Lung (tissue), 12 donors: ENCODE measurements around the gene BCL2. TPM values are rescaled to one million over a fixed set of nuclear protein-coding genes. Genes with fewer than 3 reads are reported as not detected.

ENCODE experiments used
- ATAC-seq: fragments of 200-7000 bp; cut with Tn5 transposase; one replicate; pipeline ENCODE4 v1.9.1; 2020; ENCODE audit warnings: moderate number of reproducible peaks; ENCODE audit not compliant: insufficient read depth, low FRiP score
- DNase-seq, 3 donors: peaks; one replicate each; pipeline ENCODE4 v3.0.0-alpha.2; 2013 to 2017
- H3K27ac ChIP-seq, 2 donors: one replicate each; pipeline ENCODE4 v1.5.1; 2013; ENCODE audit warnings: mild to moderate bottlenecking in 2 of 2, moderate library complexity in 2 of 2, control low read depth in 1 of 2, inconsistent platforms in 1 of 2, low read depth in 1 of 2, low read length in 1 of 2
- H3K27me3 ChIP-seq, 3 donors: one replicate each; pipeline ENCODE4 v1.5.1; 2013; ENCODE audit warnings: low read length in 2 of 3; ENCODE audit not compliant: control insufficient read depth in 3 of 3, insufficient read depth in 3 of 3
- H3K36me3 ChIP-seq, 4 donors: one replicate each; pipeline ENCODE4 v1.5.1; 2013; ENCODE audit warnings: low read length in 4 of 4, mild to moderate bottlenecking in 1 of 4, moderate library complexity in 1 of 4; ENCODE audit not compliant: control insufficient read depth in 4 of 4, insufficient read depth in 4 of 4
- H3K4me1 ChIP-seq, 5 donors: one replicate each; pipeline ENCODE4 v1.5.1; 2013; ENCODE audit warnings: low read length in 5 of 5, mild to moderate bottlenecking in 2 of 5, moderate library complexity in 1 of 5; ENCODE audit not compliant: control insufficient read depth in 5 of 5, insufficient read depth in 5 of 5
- H3K4me3 ChIP-seq: one replicate; pipeline ENCODE4 v1.5.1; 2013; ENCODE audit warnings: mild to moderate bottlenecking, control low read depth, moderate library complexity
- H3K9ac ChIP-seq, 2 donors: one replicate each; pipeline ENCODE4 v1.5.1; 2013; ENCODE audit warnings: low read length in 2 of 2, control low read depth in 1 of 2; ENCODE audit not compliant: insufficient read depth in 1 of 2
- H3K9me3 ChIP-seq, 4 donors: one replicate each; pipeline ENCODE4 v1.5.1; 2013; ENCODE audit warnings: low read length in 3 of 4, mild to moderate bottlenecking in 1 of 4, moderate library complexity in 1 of 4; ENCODE audit not compliant: control insufficient read depth in 4 of 4, insufficient read depth in 3 of 4
- CTCF ChIP-seq: IDR thresholded peaks from 2 replicates; pipeline ENCODE4 v1.5.1; 2012; ENCODE audit warnings: mild to moderate bottlenecking; ENCODE audit errors: control extremely low read depth, extremely low read depth
- WGBS, 2 donors: extraction: QIAGEN DNeasy Blood & Tissue Kit; methylation state at CpG; one replicate each; pipeline ENCODE4 v1.1.7; 2013; 5-methylcytosine and 5-hydroxymethylcytosine counted together
- polyA plus RNA-seq, 2 donors: library from polyadenylated mRNA; stranded (reverse); fragments of 200-250 nt; gene quantifications; one replicate each; pipeline ENCODE4 v1.2.1, GENCODE V29; 2013
- total RNA-seq, 2 donors: library from RNA; depleted of rRNA in 1 of 2; stranded (reverse); fragments of >200 nt in 1 of 2; gene quantifications; one replicate each; pipeline ENCODE4 v1.2.1, GENCODE V29; 2014 to 2021
- donor health status: control.
- donor health status: control.
- donor health status: Bipolar disorder and iron deficiency.
- donor health status: healthy.
- donor health status: DM: yes; HTN: yes; CAD: no.

The BCL2 gene
- total and polyA plus RNA-seq, 4 donors = 1.5 to 30.9 (median 5.3) TPM

- Histone ChIP-seq H3K36me3 (peaks cover 0 to 7% (median 2%) of the 10 kb centered on the region in 4 donors), H3K27me3 (no peaks in the 10 kb centered on the region), H3K9me3 (no peaks in the 10 kb centered on the region), H3K4me3 (no peak overlapping the region), H3K27ac (no peak overlapping the region), H3K4me1 (peaks cover 0 to 6% (median 0%) of the 10 kb centered on the region in 5 donors), H3K9ac (no peak overlapping the region)
- no peak for TF ChIP-seq CTCF
- DNase-seq = no peak
- 88 to 89% methylated on average over 5 of the region's 5 CpGs for WGBS, 2 donors
- no peak for ATAC-seq
Observed at GRCh38 chr18:63326011-63326410, 6.4 kb upstream of the BCL2 start.

- ATAC-seq (no peak), DNase-seq (no peak)
- no peak overlapping the region for H3K27ac ChIP-seq
- no peak for TF ChIP-seq CTCF
- no peak overlapping the region for H3K9ac ChIP-seq
- H3K36me3 ChIP-seq = peaks cover 0 to 4% (median 0%) of the 10 kb centered on the region in 4 donors
- H3K4me1 ChIP-seq = peaks cover 0 to 10% (median 0%) of the 10 kb centered on the region in 5 donors
- no peaks in the 10 kb centered on the region for H3K27me3 ChIP-seq
- H3K9me3 ChIP-seq = no peaks in the 10 kb centered on the region
- WGBS, 2 donors = 91 to 97% methylated on average over 11 of the region's 11 CpGs
- no peak overlapping the region for H3K4me3 ChIP-seq
Observed at GRCh38 chr18:63325086-63325686, 5.6 kb upstream of the BCL2 start.

- peaks cover 0 to 17% (median 3%) of the 10 kb centered on the region in 5 donors for H3K4me1 ChIP-seq
- no peak for ATAC-seq
- no peak overlapping the region for H3K4me3 ChIP-seq
- no peaks in the 10 kb centered on the region for H3K36me3 ChIP-seq
- peak; percentile 75 for TF ChIP-seq CTCF
- peak overlapping the region in 1 of 2 donors; percentile 39 for H3K27ac ChIP-seq
- peak overlapping the region in 1 of 2 donors; percentile 43 for H3K9ac ChIP-seq
- 32 to 36% methylated on average over 8 of the region's 8 CpGs for WGBS, 2 donors
- no peaks in the 10 kb centered on the region for H3K9me3 ChIP-seq
- no peaks in the 10 kb centered on the region for H3K27me3 ChIP-seq
- peak; percentile 72 to 90 (median 86) for DNase-seq
Observed at GRCh38 chr18:63322908-63323634, 3.5 kb upstream of the BCL2 start.
